Peyer's patch (tissue), 4 donors: ENCODE data around the gene BRD9. TPM values are rescaled to one million over a fixed set of nuclear protein-coding genes. Genes with fewer than 3 reads are reported as not detected.

Source experiments
- DNase-seq, 3 donors: peaks; one replicate each; pipeline ENCODE4 v3.0.0-alpha.2; 2017 to 2019
- H3K27ac ChIP-seq, 4 donors: fragments of 200-600 bp; sonication (generic); one replicate each; pipeline ENCODE4 v1.5.1; 2016 to 2019
- H3K27me3 ChIP-seq, 2 donors: fragments of 200-600 bp; sonication (generic); one replicate each; pipeline ENCODE4 v1.5.1; 2019
- H3K36me3 ChIP-seq, 3 donors: fragments of 200-600 bp; sonication (generic); one replicate each; pipeline ENCODE4 v1.5.1; 2016 to 2019
- H3K4me1 ChIP-seq, 4 donors: fragments of 200-600 bp; sonication (generic); one replicate each; pipeline ENCODE4 v1.5.1; 2016 to 2019
- H3K4me3 ChIP-seq, 4 donors: fragments of 200-600 bp; sonication (generic); 1 replicate in 3 of 4; 2 replicates in 1 of 4; pipeline ENCODE4 v1.5.1; 2016 to 2019; ENCODE audit warnings: mild to moderate bottlenecking in 1 of 4
- H3K9me3 ChIP-seq, 4 donors: fragments of 200-600 bp; sonication (generic); one replicate each; pipeline ENCODE4 v1.5.1; 2016 to 2019; ENCODE audit warnings: mild to moderate bottlenecking in 1 of 4
- CTCF ChIP-seq, 6 experiments: fragments of 450-650 bp in 4 of 6; fragments of 200-600 bp in 2 of 6; sonication (generic) in 1 of 6; IDR thresholded peaks; one replicate each; pipeline ENCODE4 v1.5.1; 2017 to 2019; ENCODE audit warnings: antibody characterized with exemption in 6 of 6, mild to moderate bottlenecking in 3 of 6, moderate library complexity in 1 of 6
- POLR2A ChIP-seq, 2 donors: fragments of 450-650 bp; IDR thresholded peaks; one replicate each; pipeline ENCODE4 v1.5.1; 2017; ENCODE audit warnings: antibody characterized with exemption in 2 of 2, mild to moderate bottlenecking in 2 of 2, moderate library complexity in 2 of 2
- total RNA-seq, 4 donors: library from RNA; depleted of rRNA; stranded (reverse); fragments of >200 nt; gene quantifications; one replicate each; pipeline ENCODE4 v1.1.0, GENCODE V29; 2016

The BRD9 gene
- total RNA-seq, 4 donors from 2014 or later, result 36.4 to 90.8 (median 65.4) TPM

- H3K4me3 ChIP-seq, result no peak overlapping the region
- no peaks in the 10 kb centered on the region for H3K36me3 ChIP-seq
- H3K9me3 ChIP-seq, result no peaks in the 10 kb centered on the region
- TF ChIP-seq POLR2A (IDR thresholded peaks at IDR 0.05) (no peak), CTCF (IDR thresholded peaks at IDR 0.05) (no peak)
- DNase-seq, result peak in 1 of 3 donors; percentile 24
- no peak overlapping the region for H3K27ac ChIP-seq
- no peaks in the 10 kb centered on the region for H3K4me1 ChIP-seq
- no peaks in the 10 kb centered on the region for H3K27me3 ChIP-seq
These were observed 17.6 kb upstream of the BRD9 start for GRCh38 chr5:909994-910768.

- H3K4me1 ChIP-seq, result no peaks in the 10 kb centered on the region
- no peaks in the 10 kb centered on the region for H3K36me3 ChIP-seq
- no peaks in the 10 kb centered on the region for H3K9me3 ChIP-seq
- TF ChIP-seq POLR2A (IDR thresholded peaks at IDR 0.05), result no peak
- no peak for TF ChIP-seq CTCF (IDR thresholded peaks at IDR 0.05)
- no peaks in the 10 kb centered on the region for H3K27me3 ChIP-seq
- H3K4me3 ChIP-seq, result no peak overlapping the region
- H3K27ac ChIP-seq, result no peak overlapping the region
- no peak for DNase-seq
These were observed 16.5 kb upstream of the BRD9 start for GRCh38 chr5:909086-909485.

GRCh38 chr5:908172-908571, 15.6 kb upstream of the BRD9 start:
- Histone ChIP-seq H3K36me3 (no peaks in the 10 kb centered on the region), H3K9me3 (no peaks in the 10 kb centered on the region), H3K27ac (no peak overlapping the region), H3K4me3 (no peak overlapping the region), H3K27me3 (no peaks in the 10 kb centered on the region), H3K4me1 (no peaks in the 10 kb centered on the region)
- no peak for TF ChIP-seq POLR2A (IDR thresholded peaks at IDR 0.05)
- no peak for TF ChIP-seq CTCF (IDR thresholded peaks at IDR 0.05)
- DNase-seq, result peak in 1 of 3 donors; percentile 31

GRCh38 chr5:907366-907910, 14.8 kb upstream of the BRD9 start:
- no peaks in the 10 kb centered on the region for H3K27me3 ChIP-seq
- TF ChIP-seq CTCF (IDR thresholded peaks at IDR 0.05), result no peak
- no peaks in the 10 kb centered on the region for H3K9me3 ChIP-seq
- H3K4me1 ChIP-seq, result no peaks in the 10 kb centered on the region
- H3K27ac ChIP-seq, result no peak overlapping the region
- H3K36me3 ChIP-seq, result no peaks in the 10 kb centered on the region
- no peak overlapping the region for H3K4me3 ChIP-seq
- DNase-seq, result no peak

GRCh38 chr5:905139-905642, 12.6 kb upstream of the BRD9 start:
- TF ChIP-seq POLR2A (IDR thresholded peaks at IDR 0.05) (no peak), CTCF (IDR thresholded peaks at IDR 0.05) (no peak)
- no peaks in the 10 kb centered on the region for H3K27me3 ChIP-seq
- H3K27ac ChIP-seq, result no peak overlapping the region
- no peaks in the 10 kb centered on the region for H3K36me3 ChIP-seq
- H3K4me3 ChIP-seq, result no peak overlapping the region
- no peaks in the 10 kb centered on the region for H3K4me1 ChIP-seq
- no peak for DNase-seq
- no peaks in the 10 kb centered on the region for H3K9me3 ChIP-seq
